DND-41 (cell line): ENCODE results near the gene CEP95.

Source experiments
- ATAC-seq: fragments of 200-7000 bp; cut with Tn5 transposase; 3 replicates; pipeline ENCODE4 v1.9.1; 2021; ENCODE audit warnings: low read depth; ENCODE audit not compliant: insufficient read depth
- DNase-seq: peaks from one replicate; pipeline ENCODE4 v3.0.0-alpha.2; 2020
- H2AFZ ChIP-seq: 2 replicates; pipeline ENCODE4 v1.6.0; 2012; ENCODE audit warnings: low read depth, low read length
- H3K27ac ChIP-seq: 2 replicates; pipeline ENCODE4 v1.5.1; 2012; ENCODE audit warnings: low read length, inconsistent platforms
- H3K27me3 ChIP-seq: fragments of 200-600 bp; sonication (generic); 2 replicates; pipeline ENCODE4 v1.6.0; 2012; ENCODE audit warnings: low read length, mild to moderate bottlenecking, inconsistent platforms; ENCODE audit not compliant: insufficient read depth, poor library complexity
- H3K36me3 ChIP-seq: 2 replicates; pipeline ENCODE4 v1.5.1; 2012; ENCODE audit warnings: low read length, inconsistent platforms; ENCODE audit not compliant: insufficient read depth
- H3K4me1 ChIP-seq: 2 replicates; pipeline ENCODE4 v1.5.1; 2012; ENCODE audit warnings: mild to moderate bottlenecking, low read length; ENCODE audit not compliant: insufficient read depth
- H3K4me2 ChIP-seq: 2 replicates; pipeline ENCODE4 v1.6.0; 2012; ENCODE audit warnings: mild to moderate bottlenecking, moderate library complexity, low read length, inconsistent platforms; ENCODE audit not compliant: insufficient read depth
- H3K4me3 ChIP-seq, 2 experiments: fragments of 200-600 bp in 1 of 2; shearing (Covaris generic) in 1 of 2; 2 replicates each; pipeline ENCODE4 v1.5.1; 2012 to 2016; ENCODE audit warnings: inconsistent platforms in 2 of 2, low read length in 2 of 2, mild to moderate bottlenecking in 2 of 2, low read depth in 1 of 2, moderate library complexity in 1 of 2
- H3K79me2 ChIP-seq: 2 replicates; pipeline ENCODE4 v1.6.0; 2012; ENCODE audit warnings: low read length, inconsistent platforms; ENCODE audit not compliant: insufficient read depth
- H3K9ac ChIP-seq: 2 replicates; pipeline ENCODE4 v1.6.0; 2012; ENCODE audit warnings: low read depth, mild to moderate bottlenecking, inconsistent platforms, low read length, moderate library complexity
- H3K9me3 ChIP-seq: 2 replicates; pipeline ENCODE4 v1.5.1; 2012; ENCODE audit warnings: low read length, moderate library complexity, mild to moderate bottlenecking, inconsistent platforms; ENCODE audit not compliant: insufficient read depth, severe bottlenecking
- H4K20me1 ChIP-seq: 2 replicates; pipeline ENCODE4 v1.6.0; 2012; ENCODE audit warnings: low read length; ENCODE audit not compliant: insufficient read depth
- EZH2 ChIP-seq: IDR thresholded peaks from 3 replicates; pipeline ENCODE4 v1.6.1; 2012; ENCODE audit warnings: borderline replicate concordance, low read depth, mild to moderate bottlenecking, moderate library complexity, low read length, inconsistent platforms; ENCODE audit not compliant: severe bottlenecking
- TF ChIP-seq, protein P1 (sequence below): IDR thresholded peaks from 2 replicates; pipeline ENCODE4 v1.5.1; 2012; ENCODE audit warnings: borderline replicate concordance, low read length, moderate library complexity, mild to moderate bottlenecking; ENCODE audit not compliant: poor library complexity, severe bottlenecking; ENCODE audit errors: extremely low read depth

CEP95 gene

DNA sequence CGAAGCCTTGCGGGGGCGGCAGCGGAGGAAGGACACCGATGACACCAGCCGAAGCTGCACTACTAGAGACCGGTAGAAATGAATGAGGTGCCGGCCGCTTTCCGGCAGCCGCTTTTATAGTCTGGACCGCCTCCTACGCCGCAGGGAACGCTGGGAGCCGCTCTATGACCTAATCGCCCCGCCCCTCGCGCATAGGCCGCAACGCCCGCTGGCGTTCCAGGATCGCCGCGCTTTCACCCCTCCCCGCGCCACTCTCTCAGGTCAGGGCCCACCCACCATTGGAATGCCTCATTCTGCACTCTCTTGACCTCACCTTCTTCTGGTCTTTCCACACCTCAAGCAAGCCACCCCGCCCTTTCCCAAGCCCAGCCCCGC, 589 bp upstream of the CEP95 start, which contains the start of gene DDX5:
Gene DDX5 (minus strand): TSS at position 89 of the 375 bp plus-strand sequence. CDS start 170 bp downstream, outside the sequence.
- H2AFZ ChIP-seq: peak within 1 kb of the TSS; percentile 89
- no peaks in the 10 kb centered on the region for H3K27me3 ChIP-seq
- peaks cover 64% of the 10 kb centered on the region for H3K4me1 ChIP-seq
- peak within 1 kb of the TSS; percentile 85 for H3K4me2 ChIP-seq
- DNase-seq: peak; percentile 96
- H4K20me1 ChIP-seq: peaks cover 70% of the 10 kb centered on the region
- TF ChIP-seq, protein P1, sequence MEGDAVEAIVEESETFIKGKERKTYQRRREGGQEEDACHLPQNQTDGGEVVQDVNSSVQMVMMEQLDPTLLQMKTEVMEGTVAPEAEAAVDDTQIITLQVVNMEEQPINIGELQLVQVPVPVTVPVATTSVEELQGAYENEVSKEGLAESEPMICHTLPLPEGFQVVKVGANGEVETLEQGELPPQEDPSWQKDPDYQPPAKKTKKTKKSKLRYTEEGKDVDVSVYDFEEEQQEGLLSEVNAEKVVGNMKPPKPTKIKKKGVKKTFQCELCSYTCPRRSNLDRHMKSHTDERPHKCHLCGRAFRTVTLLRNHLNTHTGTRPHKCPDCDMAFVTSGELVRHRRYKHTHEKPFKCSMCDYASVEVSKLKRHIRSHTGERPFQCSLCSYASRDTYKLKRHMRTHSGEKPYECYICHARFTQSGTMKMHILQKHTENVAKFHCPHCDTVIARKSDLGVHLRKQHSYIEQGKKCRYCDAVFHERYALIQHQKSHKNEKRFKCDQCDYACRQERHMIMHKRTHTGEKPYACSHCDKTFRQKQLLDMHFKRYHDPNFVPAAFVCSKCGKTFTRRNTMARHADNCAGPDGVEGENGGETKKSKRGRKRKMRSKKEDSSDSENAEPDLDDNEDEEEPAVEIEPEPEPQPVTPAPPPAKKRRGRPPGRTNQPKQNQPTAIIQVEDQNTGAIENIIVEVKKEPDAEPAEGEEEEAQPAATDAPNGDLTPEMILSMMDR: no peak
- TF ChIP-seq EZH2: no peak
- no peak; the same call in 1 of the 3 replicates for ATAC-seq
- H3K9ac ChIP-seq: peak within 1 kb of the TSS; percentile 100
- peak within 1 kb of the TSS; percentile 82 to 97 for H3K4me3 ChIP-seq
- H3K79me2 ChIP-seq: peaks cover 92% of the 10 kb centered on the region
- peak within 1 kb of the TSS; percentile 100 for H3K27ac ChIP-seq
- peaks cover 71% of the 10 kb centered on the region for H3K36me3 ChIP-seq
- H3K9me3 ChIP-seq: no peaks in the 10 kb centered on the region

DNA sequence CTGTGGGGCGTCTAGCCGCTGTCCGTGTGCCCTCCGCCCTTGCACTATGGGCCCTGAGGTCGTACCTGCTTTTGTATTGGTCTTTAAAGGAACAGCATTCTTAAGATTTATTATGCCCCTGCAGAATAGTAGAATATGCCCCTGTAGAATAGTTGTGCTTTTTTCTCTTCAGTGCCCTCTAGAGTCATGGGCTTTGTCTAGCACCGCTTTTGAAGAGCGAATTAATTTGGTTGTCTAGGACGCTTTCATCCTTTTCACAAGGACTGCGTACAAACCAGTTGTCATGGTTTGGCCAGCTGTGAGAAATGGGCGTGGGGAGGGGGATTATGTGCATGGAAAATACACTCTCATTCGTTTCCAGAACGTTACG, 621 bp downstream of the CEP95 start:
- Histone ChIP-seq H4K20me1 (peaks cover 58% of the 10 kb centered on the region), H3K4me2 (peak overlapping the region; percentile 85), H3K79me2 (peaks cover 88% of the 10 kb centered on the region), H3K9ac (peak overlapping the region; percentile 100), H3K4me1 (peaks cover 52% of the 10 kb centered on the region), H3K27ac (peak overlapping the region; percentile 100), H3K9me3 (no peaks in the 10 kb centered on the region), H2AFZ (peak overlapping the region; percentile 89), H3K36me3 (peaks cover 71% of the 10 kb centered on the region), H3K4me3 (peak overlapping the region; percentile 82 to 97), H3K27me3 (no peaks in the 10 kb centered on the region)
- DNase-seq (peak; percentile 63), ATAC-seq (peak; percentile 60)
- TF ChIP-seq EZH2: no peak
- TF ChIP-seq, protein P1: peak; percentile 84

DNA sequence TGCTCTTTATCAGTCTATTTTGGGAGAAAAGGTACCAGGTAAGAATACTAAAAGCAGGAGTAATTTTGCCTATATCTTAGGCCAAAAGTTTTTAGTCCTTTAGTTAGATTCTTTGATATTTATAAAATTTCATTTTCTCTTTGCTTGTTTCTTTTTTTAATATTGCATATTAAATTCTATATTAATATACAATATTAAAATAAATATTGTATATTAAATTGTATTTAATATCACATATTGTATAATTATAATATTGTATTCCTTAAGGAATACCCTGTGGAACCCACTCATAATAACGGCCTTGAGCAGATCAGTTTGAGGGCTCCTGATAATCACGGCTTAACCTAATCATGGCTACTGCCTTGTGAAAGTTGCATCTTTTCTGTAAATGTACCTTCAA, 1.9 kb downstream of the CEP95 start:
- H2AFZ ChIP-seq: no peak overlapping the region
- no peak for TF ChIP-seq EZH2
- TF ChIP-seq, protein P1: no peak
- peaks cover 39% of the 10 kb centered on the region for H3K4me1 ChIP-seq
- ATAC-seq: no peak
- H3K4me3 ChIP-seq: peak overlapping the region; percentile 82 to 97; a peak in 3 of 4 replicates
- H3K4me2 ChIP-seq: peak overlapping the region; percentile 85
- DNase-seq: no peak
- no peaks in the 10 kb centered on the region for H3K27me3 ChIP-seq
- H3K79me2 ChIP-seq: peaks cover 88% of the 10 kb centered on the region
- H3K27ac ChIP-seq: peak overlapping the region; percentile 30; the same call in 1 of the 2 replicates
- peak overlapping the region; percentile 100 for H3K9ac ChIP-seq
- H3K36me3 ChIP-seq: peaks cover 71% of the 10 kb centered on the region
- peaks cover 45% of the 10 kb centered on the region for H4K20me1 ChIP-seq
- no peaks in the 10 kb centered on the region for H3K9me3 ChIP-seq
